GM23338 (cell line): ENCODE measurements around the gene KLF7.

ENCODE experiments used
- CREB1 ChIP-seq: fragments of 250-450 bp; sonication (Bioruptor Pico); IDR thresholded peaks from 2 replicates; pipeline ENCODE4 v1.5.0; 2020; ENCODE audit warnings: low read depth, mild to moderate bottlenecking, moderate library complexity
- ETS1 ChIP-seq: IDR thresholded peaks from 2 replicates; pipeline ENCODE4 v1.6.1; 2016; ENCODE audit warnings: antibody characterized with exemption
- EZH2 ChIP-seq: fragments of 200-600 bp; sonication (generic); IDR thresholded peaks from one replicate; pipeline ENCODE4 v1.8.0; 2017; ENCODE audit warnings: antibody characterized with exemption, mild to moderate bottlenecking, low read depth; ENCODE audit not compliant: unreplicated experiment
- EZH2phosphoT487 ChIP-seq: fragments of 200-600 bp; sonication (generic); IDR thresholded peaks from one replicate; pipeline ENCODE4 v1.8.1; 2018; ENCODE audit warnings: antibody characterized with exemption; ENCODE audit not compliant: unreplicated experiment
- JUNB ChIP-seq: IDR thresholded peaks from one replicate; pipeline ENCODE4 v1.6.1; 2016; ENCODE audit warnings: antibody characterized with exemption; ENCODE audit not compliant: unreplicated experiment
- NANOG ChIP-seq: IDR thresholded peaks from 2 replicates; pipeline ENCODE4 v1.6.1; 2016; ENCODE audit warnings: antibody characterized with exemption, borderline replicate concordance
- POLR2AphosphoS5 ChIP-seq: IDR thresholded peaks from 2 replicates; pipeline ENCODE4 v1.6.1; 2016; ENCODE audit warnings: antibody characterized with exemption, low read depth
- STAT1 ChIP-seq: IDR thresholded peaks from one replicate; pipeline ENCODE4 v1.6.1; 2016; ENCODE audit warnings: antibody characterized with exemption; ENCODE audit not compliant: unreplicated experiment
- ZNF114 ChIP-seq: fragments of 250-450 bp; sonication (Bioruptor Pico); IDR thresholded peaks from 2 replicates; pipeline ENCODE4 v1.5.0; 2020; ENCODE audit warnings: mild to moderate bottlenecking, moderate library complexity
- TF ChIP-seq, protein P1 (sequence below), 2 experiments: fragments of 200-600 bp in 1 of 2; sonication (generic) in 1 of 2; conservative IDR thresholded peaks; 2 replicates each; pipeline versions ENCODE4 v1.5.1 to v1.6.1; 2016 to 2017; ENCODE audit warnings: antibody characterized with exemption in 2 of 2, low read depth in 2 of 2, mild to moderate bottlenecking in 2 of 2, moderate library complexity in 1 of 2
- TF ChIP-seq, protein P2 (sequence below): IDR thresholded peaks from one replicate; pipeline ENCODE4 v1.6.1; 2018; ENCODE audit warnings: antibody characterized with exemption; ENCODE audit not compliant: unreplicated experiment

- TF ChIP-seq POLR2AphosphoS5 (no peak), EZH2phosphoT487 (no peak), JUNB (no peak), ETS1 (no peak), EZH2 (no peak), NANOG (no peak), CREB1 (CRISPR knock-in tag) (no peak), ZNF114 (CRISPR knock-in tag) (no peak), STAT1 (no peak)
- TF ChIP-seq, protein P1, sequence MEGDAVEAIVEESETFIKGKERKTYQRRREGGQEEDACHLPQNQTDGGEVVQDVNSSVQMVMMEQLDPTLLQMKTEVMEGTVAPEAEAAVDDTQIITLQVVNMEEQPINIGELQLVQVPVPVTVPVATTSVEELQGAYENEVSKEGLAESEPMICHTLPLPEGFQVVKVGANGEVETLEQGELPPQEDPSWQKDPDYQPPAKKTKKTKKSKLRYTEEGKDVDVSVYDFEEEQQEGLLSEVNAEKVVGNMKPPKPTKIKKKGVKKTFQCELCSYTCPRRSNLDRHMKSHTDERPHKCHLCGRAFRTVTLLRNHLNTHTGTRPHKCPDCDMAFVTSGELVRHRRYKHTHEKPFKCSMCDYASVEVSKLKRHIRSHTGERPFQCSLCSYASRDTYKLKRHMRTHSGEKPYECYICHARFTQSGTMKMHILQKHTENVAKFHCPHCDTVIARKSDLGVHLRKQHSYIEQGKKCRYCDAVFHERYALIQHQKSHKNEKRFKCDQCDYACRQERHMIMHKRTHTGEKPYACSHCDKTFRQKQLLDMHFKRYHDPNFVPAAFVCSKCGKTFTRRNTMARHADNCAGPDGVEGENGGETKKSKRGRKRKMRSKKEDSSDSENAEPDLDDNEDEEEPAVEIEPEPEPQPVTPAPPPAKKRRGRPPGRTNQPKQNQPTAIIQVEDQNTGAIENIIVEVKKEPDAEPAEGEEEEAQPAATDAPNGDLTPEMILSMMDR (conservative IDR thresholded peaks at IDR 0.05; ENCODE audit: low read depth in 2 of 2), result no peak
- TF ChIP-seq, protein P2, sequence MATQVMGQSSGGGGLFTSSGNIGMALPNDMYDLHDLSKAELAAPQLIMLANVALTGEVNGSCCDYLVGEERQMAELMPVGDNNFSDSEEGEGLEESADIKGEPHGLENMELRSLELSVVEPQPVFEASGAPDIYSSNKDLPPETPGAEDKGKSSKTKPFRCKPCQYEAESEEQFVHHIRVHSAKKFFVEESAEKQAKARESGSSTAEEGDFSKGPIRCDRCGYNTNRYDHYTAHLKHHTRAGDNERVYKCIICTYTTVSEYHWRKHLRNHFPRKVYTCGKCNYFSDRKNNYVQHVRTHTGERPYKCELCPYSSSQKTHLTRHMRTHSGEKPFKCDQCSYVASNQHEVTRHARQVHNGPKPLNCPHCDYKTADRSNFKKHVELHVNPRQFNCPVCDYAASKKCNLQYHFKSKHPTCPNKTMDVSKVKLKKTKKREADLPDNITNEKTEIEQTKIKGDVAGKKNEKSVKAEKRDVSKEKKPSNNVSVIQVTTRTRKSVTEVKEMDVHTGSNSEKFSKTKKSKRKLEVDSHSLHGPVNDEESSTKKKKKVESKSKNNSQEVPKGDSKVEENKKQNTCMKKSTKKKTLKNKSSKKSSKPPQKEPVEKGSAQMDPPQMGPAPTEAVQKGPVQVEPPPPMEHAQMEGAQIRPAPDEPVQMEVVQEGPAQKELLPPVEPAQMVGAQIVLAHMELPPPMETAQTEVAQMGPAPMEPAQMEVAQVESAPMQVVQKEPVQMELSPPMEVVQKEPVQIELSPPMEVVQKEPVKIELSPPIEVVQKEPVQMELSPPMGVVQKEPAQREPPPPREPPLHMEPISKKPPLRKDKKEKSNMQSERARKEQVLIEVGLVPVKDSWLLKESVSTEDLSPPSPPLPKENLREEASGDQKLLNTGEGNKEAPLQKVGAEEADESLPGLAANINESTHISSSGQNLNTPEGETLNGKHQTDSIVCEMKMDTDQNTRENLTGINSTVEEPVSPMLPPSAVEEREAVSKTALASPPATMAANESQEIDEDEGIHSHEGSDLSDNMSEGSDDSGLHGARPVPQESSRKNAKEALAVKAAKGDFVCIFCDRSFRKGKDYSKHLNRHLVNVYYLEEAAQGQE, result no peak
Observed at GRCh38 chr2:207135340-207135739, 30.4 kb downstream of the KLF7 start.
